Body of pancreas (tissue), 4 donors: Measurements from ENCODE around the gene TLE1. TPM values are rescaled to one million over a fixed set of nuclear protein-coding genes. Genes with fewer than 3 reads are reported as not detected.

ENCODE experiments used
- ATAC-seq: fragments of 150-250 bp; one replicate; pipeline ENCODE4 v1.9.1; 2016
- DNase-seq, 4 donors: peaks; one replicate each; pipeline ENCODE4 v3.0.0-alpha.2; 2019
- H3K27ac ChIP-seq, 4 donors: fragments of 200-600 bp; sonication (generic); 1 replicate in 3 of 4; 2 replicates in 1 of 4; pipeline versions ENCODE4 v1.5.1 to v1.6.1; 2016 to 2019; ENCODE audit warnings: mild to moderate bottlenecking in 1 of 4, mixed read lengths in 1 of 4, moderate library complexity in 1 of 4
- H3K27me3 ChIP-seq, 2 donors: fragments of 200-600 bp; sonication (generic); one replicate each; pipeline ENCODE4 v1.6.0; 2016; ENCODE audit warnings: mild to moderate bottlenecking in 1 of 2
- H3K36me3 ChIP-seq, 2 donors: fragments of 200-600 bp; sonication (generic); replicated peaks in 1 of 2; 2 replicates each; pipeline ENCODE4 v1.5.1; 2016; ENCODE audit warnings: low read depth in 2 of 2; ENCODE audit not compliant: insufficient read depth in 1 of 2
- H3K4me1 ChIP-seq: fragments of 200-600 bp; sonication (generic); one replicate; pipeline ENCODE4 v1.6.0; 2016
- H3K4me3 ChIP-seq, 2 donors: fragments of 200-600 bp; sonication (generic); 1 replicate in 1 of 2; 2 replicates in 1 of 2; pipeline ENCODE4 v1.5.1; 2016 to 2019
- H3K9me3 ChIP-seq, 3 donors: fragments of 200-600 bp; sonication (generic); 1 replicate in 2 of 3; 2 replicates in 1 of 3; pipeline ENCODE4 v1.5.1; 2016
- CTCF ChIP-seq, 7 experiments: fragments of 450-650 bp in 4 of 7; fragments of 200-600 bp in 3 of 7; sonication (generic) in 3 of 7; IDR thresholded peaks; one replicate each; pipeline ENCODE4 v1.5.1; 2016 to 2019; ENCODE audit warnings: antibody characterized with exemption in 7 of 7
- POLR2A ChIP-seq, 3 donors: fragments of 450-650 bp; IDR thresholded peaks; one replicate each; pipeline ENCODE4 v1.6.1; 2016; ENCODE audit warnings: antibody characterized with exemption in 3 of 3, mild to moderate bottlenecking in 2 of 3
- WGBS, 2 donors: methylation state at CpG; one replicate each; pipeline ENCODE4 v1.1.5; 2017; 5-methylcytosine and 5-hydroxymethylcytosine counted together
- intact Hi-C: fragments of 100-400 bp; cut with DNase I; formaldehyde crosslinking; loops from one replicate; pipeline ENCODE4 v1.15.1; 2023
- total RNA-seq, 2 donors: library from RNA; depleted of rRNA; stranded (reverse); fragments of >200 nt; gene quantifications; one replicate each; pipeline ENCODE4 v1.1.0, GENCODE V29; 2016

Gene TLE1
- total RNA-seq, 2 donors from 2014 or later = 49.5 to 58.3 TPM

DNA sequence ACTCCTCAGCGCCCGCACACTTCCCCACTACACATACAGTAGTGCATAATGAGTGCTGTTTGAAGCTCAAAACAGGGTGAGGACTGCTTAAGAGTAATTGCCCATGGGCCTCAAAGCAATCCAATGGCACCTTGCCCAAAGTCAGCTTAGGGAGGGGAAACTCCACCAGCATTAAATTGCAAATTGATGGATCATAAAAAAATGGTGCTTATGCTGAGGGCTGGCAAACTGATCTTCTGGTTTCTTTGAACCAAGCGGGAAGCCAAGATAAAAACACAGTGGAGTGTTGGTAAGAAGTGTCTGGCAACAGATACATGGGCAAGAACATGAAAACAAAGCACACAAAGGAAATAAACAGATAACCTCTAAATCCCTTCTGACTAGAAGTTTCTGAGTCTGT lies 28.0 kb downstream of the TLE1 start:
- no peak for TF ChIP-seq CTCF (IDR thresholded peaks at IDR 0.05)
- TF ChIP-seq POLR2A (IDR thresholded peaks at IDR 0.05) = no peak
- H3K9me3 ChIP-seq = no peaks in the 10 kb centered on the region
- DNase-seq (no peak), ATAC-seq (no peak)
- no peak overlapping the region for H3K27ac ChIP-seq
- peaks cover 10% of the 10 kb centered on the region for H3K4me1 ChIP-seq
- 91 to 92% methylated on average over 3 of the region's 3 CpGs for WGBS, 2 donors
- no peaks in the 10 kb centered on the region for H3K36me3 ChIP-seq
- intact Hi-C loops = no loop called here
- no peaks in the 10 kb centered on the region for H3K27me3 ChIP-seq
- H3K4me3 ChIP-seq = no peak overlapping the region

DNA sequence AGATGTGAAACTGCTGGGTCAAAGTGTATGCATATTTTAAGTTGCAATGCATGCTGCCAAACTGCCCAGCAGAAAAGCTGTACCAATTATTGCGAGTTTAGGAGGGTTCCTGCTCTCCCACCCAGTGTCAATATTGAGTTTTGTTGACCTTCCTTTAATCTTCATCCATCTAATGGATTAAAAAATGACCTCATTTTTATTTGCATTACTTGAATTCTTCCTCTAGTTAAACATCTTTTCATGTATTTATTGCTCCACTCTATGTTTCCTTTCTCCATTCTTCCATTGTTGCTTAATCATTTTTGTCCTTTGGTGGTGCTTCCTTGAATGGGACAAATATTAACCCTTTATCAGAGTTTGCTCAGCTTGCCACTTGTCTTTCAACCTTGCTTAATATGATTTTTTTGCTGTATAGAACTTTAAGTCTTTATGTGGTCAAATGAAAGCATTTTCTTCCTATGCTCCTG lies 32.4 kb downstream of the TLE1 start:
- TF ChIP-seq CTCF (IDR thresholded peaks at IDR 0.05) (no peak), POLR2A (IDR thresholded peaks at IDR 0.05) (no peak)
- no peak for ATAC-seq
- DNase-seq = no peak
- intact Hi-C loops = no loop called here
- no peaks in the 10 kb centered on the region for H3K36me3 ChIP-seq
- H3K4me1 ChIP-seq = peaks cover 19% of the 10 kb centered on the region
- no peak overlapping the region for H3K4me3 ChIP-seq
- 32 to 43% methylated on average over 1 of the region's 1 CpG for WGBS, 2 donors
- H3K9me3 ChIP-seq = no peaks in the 10 kb centered on the region
- no peaks in the 10 kb centered on the region for H3K27me3 ChIP-seq
- no peak overlapping the region for H3K27ac ChIP-seq

DNA sequence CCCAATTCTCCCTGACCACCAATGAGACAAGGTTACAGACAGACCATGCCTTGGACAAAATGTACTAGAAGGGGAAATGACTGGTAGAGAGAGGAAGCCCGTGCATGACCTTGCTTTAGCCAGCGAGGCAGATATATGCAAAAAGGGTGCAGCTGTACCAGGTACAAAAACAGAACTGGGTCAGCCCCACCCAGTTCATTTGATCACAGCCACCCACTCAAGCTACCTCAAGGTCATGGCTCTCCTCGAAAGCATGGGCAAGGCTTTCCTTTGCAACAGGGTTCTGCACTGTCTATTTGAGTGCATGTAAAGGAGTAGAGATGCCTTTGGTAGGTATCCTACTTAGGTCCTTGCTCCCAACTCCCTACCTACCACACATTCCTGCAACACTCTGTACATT lies 33.3 kb downstream of the TLE1 start:
- DNase-seq = peak in 3 of 4 donors; percentile 31 to 37 (median 35)
- 7 to 18% methylated on average over 3 of the region's 3 CpGs for WGBS, 2 donors

DNA sequence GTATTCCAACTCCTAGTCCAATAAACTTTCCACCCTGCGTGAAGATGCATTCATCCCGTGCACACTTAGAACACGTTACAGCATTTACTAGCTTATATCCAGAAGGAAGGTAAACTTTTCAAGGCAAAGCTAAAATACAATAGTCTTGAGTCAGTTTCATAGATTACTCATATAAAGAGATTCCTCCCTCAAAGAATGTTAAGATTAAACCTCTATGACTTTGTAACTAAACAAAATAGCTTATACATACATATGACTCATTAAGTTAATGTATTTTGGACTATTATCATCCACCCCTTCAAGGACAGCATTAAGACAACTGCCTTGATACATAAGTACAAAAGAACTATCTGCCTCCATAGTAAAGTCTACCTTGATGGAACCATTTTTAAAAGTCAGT lies 36.1 kb downstream of the TLE1 start:
- Histone ChIP-seq H3K4me3 (no peak overlapping the region), H3K36me3 (peaks cover 0 to 2% of the 10 kb centered on the region in 2 donors), H3K9me3 (no peaks in the 10 kb centered on the region), H3K27me3 (no peaks in the 10 kb centered on the region), H3K27ac (no peak overlapping the region), H3K4me1 (peaks cover 32% of the 10 kb centered on the region)
- DNase-seq = no peak
- no peak for ATAC-seq
- TF ChIP-seq CTCF (IDR thresholded peaks at IDR 0.05) (no peak), POLR2A (IDR thresholded peaks at IDR 0.05) (no peak)
- WGBS, 2 donors = 98 to 99% methylated on average over 3 of the region's 3 CpGs
- intact Hi-C loops = no loop called here

More for the DNA sequence above, 33.3 kb downstream of the TLE1 start:
- no peak overlapping the region for H3K27ac ChIP-seq
- no peak overlapping the region for H3K4me3 ChIP-seq
- H3K36me3 ChIP-seq = peaks cover 0 to 2% of the 10 kb centered on the region in 2 donors
- H3K4me1 ChIP-seq = peaks cover 19% of the 10 kb centered on the region
- no peak for TF ChIP-seq POLR2A (IDR thresholded peaks at IDR 0.05)
- no peak for TF ChIP-seq CTCF (IDR thresholded peaks at IDR 0.05)
- no peaks in the 10 kb centered on the region for H3K9me3 ChIP-seq
- intact Hi-C loops = no loop called here
- no peaks in the 10 kb centered on the region for H3K27me3 ChIP-seq
- ATAC-seq = peak; percentile 53

DNA sequence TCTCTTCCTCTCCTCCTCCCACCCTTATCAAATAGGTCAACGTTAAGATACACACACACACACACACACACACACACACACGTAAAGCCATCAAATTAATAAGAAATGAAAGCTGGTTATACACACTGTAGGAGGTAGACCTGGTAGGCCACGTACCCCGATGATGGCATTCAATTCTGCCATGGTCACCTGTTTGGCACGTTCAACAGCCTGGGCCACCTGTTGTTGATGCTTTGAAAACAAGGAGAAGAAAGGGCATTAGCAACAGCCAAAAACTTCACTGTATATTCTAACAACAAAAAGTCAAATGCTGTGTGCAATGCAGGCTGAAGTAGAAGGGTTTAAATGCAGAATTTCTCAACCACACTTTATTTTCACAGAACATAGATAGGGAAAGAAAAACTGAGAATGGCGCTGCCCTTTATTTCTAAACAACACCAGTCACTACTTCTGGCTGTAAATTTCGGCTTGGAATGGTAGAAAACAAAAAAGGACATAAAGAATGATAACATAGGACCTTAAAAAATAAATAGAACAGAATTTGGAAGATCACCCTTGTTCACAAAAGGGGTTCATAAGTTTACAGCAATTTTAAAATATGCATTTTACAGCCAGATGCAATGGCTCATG lies 37.2 kb downstream of the TLE1 start:
- peaks cover 0 to 2% of the 10 kb centered on the region in 2 donors for H3K36me3 ChIP-seq
- H3K4me1 ChIP-seq = peaks cover 30% of the 10 kb centered on the region
- intact Hi-C loops = no loop called here
- no peaks in the 10 kb centered on the region for H3K9me3 ChIP-seq
- ATAC-seq (no peak), DNase-seq (no peak)
- WGBS, 2 donors = 67 to 81% methylated on average over 7 of the region's 7 CpGs
- no peak for TF ChIP-seq POLR2A (IDR thresholded peaks at IDR 0.05)
- no peak for TF ChIP-seq CTCF (IDR thresholded peaks at IDR 0.05)
- H3K27me3 ChIP-seq = no peaks in the 10 kb centered on the region
- H3K4me3 ChIP-seq = no peak overlapping the region
- no peak overlapping the region for H3K27ac ChIP-seq
